ENCODE measurements around the gene ECM2. TPM values are rescaled to one million over a fixed set of nuclear protein-coding genes. Genes with fewer than 3 reads are reported as not detected.

Gene ECM2
- total and polyA plus RNA-seq, 2 of the 8 experiments (the other 6 are each of a cell fraction or from before 2014, with no cell fraction given) = not detected

- ChIA-PET POLR2A (ENCODE audit: partially characterized antibody) (no interaction called here), CTCF (ENCODE audit: partially characterized antibody) (interaction anchor here (1.0 to 1.2 kb wide), 4 partner anchors 8 to 324 kb away, joined by 3 read pairs; no protein-coding TSS in a partner anchor)
- no peaks in the 10 kb centered on the region for H3K36me3 ChIP-seq (ENCODE audit: control insufficient read depth in 2 of 4, insufficient read depth in 4 of 4, low read length in 3 of 4)
- no peak for DNase-seq (ENCODE audit: low read depth in 1 of 2, low spot score in 2 of 2)
- no peak overlapping the region for H3K4me2 ChIP-seq (ENCODE audit: insufficient read depth in 1 of 2, low read depth in 2 of 2, low read length in 2 of 2)
- no peak overlapping the region for H3K14ac ChIP-seq (ENCODE audit: insufficient read length)
- no peak overlapping the region for H4K8ac ChIP-seq (ENCODE audit: extremely low read depth, insufficient read depth, low read length)
- no peaks in the 10 kb centered on the region for H4K20me1 ChIP-seq (replicated peaks in 1 of 2; ENCODE audit: control insufficient read depth in 1 of 2, insufficient read depth in 2 of 2, low read length in 2 of 2)
- H3K79me1 ChIP-seq (ENCODE audit: low read depth, low read length) = no peaks in the 10 kb centered on the region
- no peak overlapping the region for H3K4me3 ChIP-seq (ENCODE audit: extremely low read depth in 1 of 4, insufficient read depth in 2 of 4, low read depth in 3 of 4, low read length in 4 of 4)
- no peak overlapping the region for H3K23ac ChIP-seq (ENCODE audit: insufficient read length)
- H3K56ac ChIP-seq (replicated peaks; ENCODE audit: insufficient read length, low read depth, low read length) = no peak overlapping the region
- no peak overlapping the region for H2BK120ac ChIP-seq (replicated peaks; ENCODE audit: low read depth, low read length)
- H4K91ac ChIP-seq (replicated peaks; ENCODE audit: insufficient read length, low read length) = no peak overlapping the region
- no peaks in the 10 kb centered on the region for H3K23me2 ChIP-seq (ENCODE audit: low read depth, low read length)
- H2BK12ac ChIP-seq (ENCODE audit: low read depth, low read length) = no peak overlapping the region
- H3K9me3 ChIP-seq (ENCODE audit: insufficient read depth in 2 of 2, low read depth in 1 of 2, low read length in 1 of 2) = no peaks in the 10 kb centered on the region
- no peak overlapping the region for H2BK15ac ChIP-seq (ENCODE audit: low read length)
- H3K9ac ChIP-seq (replicated peaks in 1 of 4; ENCODE audit: extremely low read depth in 1 of 4, low read depth in 3 of 4, low read length in 3 of 4) = no peak overlapping the region
- no peak for FAIRE-seq
- H3K27ac ChIP-seq (ENCODE audit: low read depth, low read length) = no peak overlapping the region
- H2BK20ac ChIP-seq (ENCODE audit: low read length) = no peak overlapping the region
- H3K18ac ChIP-seq (ENCODE audit: extremely low read depth, low read length) = no peak overlapping the region
- H2AK5ac ChIP-seq (ENCODE audit: low read depth, low read length) = no peak overlapping the region
- H2AFZ ChIP-seq (ENCODE audit: low read length) = no peak overlapping the region
- H3K27me3 ChIP-seq (replicated peaks in 1 of 4; ENCODE audit: control insufficient read depth in 3 of 4, extremely low read depth in 1 of 4, insufficient read depth in 3 of 4, low read length in 3 of 4) = no peaks in the 10 kb centered on the region
- H2BK5ac ChIP-seq (ENCODE audit: low read depth, low read length) = no peak overlapping the region
- no peaks in the 10 kb centered on the region for H3K79me2 ChIP-seq (ENCODE audit: control insufficient read depth in 1 of 2, insufficient read depth in 2 of 2, low read length in 2 of 2)
- H4K5ac ChIP-seq (ENCODE audit: insufficient read length, low read depth, low read length) = no peak overlapping the region
- no peak overlapping the region for H3K4ac ChIP-seq (replicated peaks; ENCODE audit: insufficient read length, low read depth, low read length)
- no peaks in the 10 kb centered on the region for H3K4me1 ChIP-seq (replicated peaks in 1 of 4; ENCODE audit: control insufficient read depth in 3 of 4, insufficient read depth in 4 of 4, low read length in 3 of 4)
- no peak for TF ChIP-seq CHD7 (IDR thresholded peaks at IDR 0.05; ENCODE audit: insufficient replicate concordance, low read length)
- no peak for TF ChIP-seq SIX5 (IDR thresholded peaks at IDR 0.05; ENCODE audit: low read depth, low read length)
Measured at GRCh38 chr9:92463387-92463786, 72.4 kb downstream of the ECM2 start.
